Adipose tissue (tissue), 3 donors: ENCODE data around the gene DMBT1. TPM values are rescaled to one million over a fixed set of nuclear protein-coding genes. Genes with fewer than 3 reads are reported as not detected.

Source experiments
- H3K27ac ChIP-seq: one replicate; pipeline ENCODE4 v1.5.1; 2013; ENCODE audit warnings: low read depth, low read length
- WGBS, 3 donors: extraction: QIAGEN DNeasy Blood & Tissue Kit; methylation state at CpG; one replicate each; pipeline ENCODE4 v1.1.7; 2013; 5-methylcytosine and 5-hydroxymethylcytosine counted together
- polyA plus RNA-seq, 3 donors: library from polyadenylated mRNA; stranded (reverse); fragments of 200-250 nt; gene quantifications; one replicate each; pipeline ENCODE4 v1.2.3, GENCODE V29; 2013
- donor health status: healthy with polysubstance abuse.
- donor health status: Bipolar disorder and iron deficiency.
- donor health status: healthy.

DMBT1 gene
- polyA plus RNA-seq, 3 donors: 0.03 to 0.63 (median 0.11) TPM

DNA sequence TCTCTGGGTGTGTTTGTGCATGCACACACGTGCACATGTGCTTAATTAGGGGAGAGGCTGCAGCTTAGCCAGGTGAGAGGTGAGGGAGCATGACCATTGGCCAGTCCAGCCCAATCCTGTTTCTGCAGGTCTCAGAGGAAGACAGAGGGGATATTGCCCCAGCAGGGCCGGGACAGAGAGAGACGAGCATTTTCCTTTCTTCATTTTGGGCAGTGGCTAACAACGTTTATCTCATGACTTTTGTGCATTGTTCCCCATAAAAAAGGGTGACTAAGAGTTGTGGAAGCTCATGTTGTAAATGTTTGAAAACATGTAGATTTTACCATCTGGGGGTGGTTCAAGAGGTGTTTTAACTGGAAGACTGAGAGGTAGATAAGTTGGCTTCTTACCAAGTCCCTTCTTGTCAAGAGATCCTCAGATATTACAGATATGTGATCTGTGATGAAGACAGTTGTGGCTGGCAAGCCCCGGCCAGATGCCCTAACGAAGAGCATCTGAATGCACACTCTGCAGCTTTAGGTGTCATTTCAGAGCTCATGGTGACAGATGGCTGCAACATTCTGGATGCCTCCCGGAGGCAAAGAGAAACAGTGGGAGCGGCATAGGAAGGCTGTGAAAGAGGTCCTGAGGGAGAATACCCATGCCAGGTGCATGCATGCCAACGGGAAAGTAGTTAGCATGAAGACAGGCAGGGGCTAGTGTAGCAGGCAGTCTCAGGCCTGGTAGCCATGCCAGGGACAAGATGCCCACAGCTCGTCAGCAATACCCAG lies 16.7 kb upstream of the DMBT1 start:
- 77 to 87% (median 80%) methylated on average over 10 of the region's 10 CpGs for whole genome bisulfite sequencing, 3 donors
- H3K27ac ChIP-seq: no peak overlapping the region

DNA sequence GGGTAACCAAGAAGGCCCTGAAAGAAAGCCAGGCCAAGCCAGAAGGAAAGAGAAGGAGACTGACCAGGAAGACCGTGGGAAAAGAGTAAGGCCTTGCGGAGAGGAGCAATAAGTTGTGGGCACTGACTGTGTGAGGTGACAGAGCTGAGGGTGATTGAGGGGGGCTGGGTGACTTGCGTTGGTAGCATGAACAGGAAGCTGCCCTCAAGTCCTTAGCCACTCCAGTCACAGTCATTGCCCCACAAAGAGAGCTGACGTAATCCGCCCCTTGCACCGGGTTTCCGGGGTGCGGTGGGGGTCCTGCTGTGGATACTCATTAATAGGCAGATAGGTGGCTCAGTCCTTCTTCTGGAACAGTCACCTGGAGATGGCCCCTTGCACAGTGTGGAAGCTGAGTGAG lies 16.1 kb upstream of the DMBT1 start:
- 63 to 93% (median 76%) methylated on average over 8 of the region's 8 CpGs for WGBS, 3 donors
- no peak overlapping the region for H3K27ac ChIP-seq

DNA sequence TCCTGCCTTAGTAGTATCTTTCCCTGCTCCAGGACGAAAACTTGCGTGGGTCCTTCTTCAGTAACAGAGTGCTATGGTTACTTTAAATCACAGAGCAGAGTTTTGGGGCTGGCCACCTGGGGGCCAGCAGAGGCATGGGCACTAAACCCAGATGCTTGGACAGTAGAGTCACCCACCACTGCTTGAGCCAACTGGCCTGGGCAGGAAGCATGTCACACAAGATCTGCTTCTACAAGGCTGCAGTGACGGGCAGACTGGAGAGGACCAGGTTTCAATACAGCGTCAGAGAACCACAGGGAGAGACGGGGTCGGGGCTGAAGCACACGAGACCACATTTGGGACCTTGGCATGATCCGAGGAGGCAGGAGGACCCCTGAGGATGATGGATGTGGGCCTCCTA lies 14.3 kb upstream of the DMBT1 start:
- WGBS, 3 donors: 96 to 98% (median 97%) methylated on average over 8 of the region's 8 CpGs
- no peak overlapping the region for H3K27ac ChIP-seq

DNA sequence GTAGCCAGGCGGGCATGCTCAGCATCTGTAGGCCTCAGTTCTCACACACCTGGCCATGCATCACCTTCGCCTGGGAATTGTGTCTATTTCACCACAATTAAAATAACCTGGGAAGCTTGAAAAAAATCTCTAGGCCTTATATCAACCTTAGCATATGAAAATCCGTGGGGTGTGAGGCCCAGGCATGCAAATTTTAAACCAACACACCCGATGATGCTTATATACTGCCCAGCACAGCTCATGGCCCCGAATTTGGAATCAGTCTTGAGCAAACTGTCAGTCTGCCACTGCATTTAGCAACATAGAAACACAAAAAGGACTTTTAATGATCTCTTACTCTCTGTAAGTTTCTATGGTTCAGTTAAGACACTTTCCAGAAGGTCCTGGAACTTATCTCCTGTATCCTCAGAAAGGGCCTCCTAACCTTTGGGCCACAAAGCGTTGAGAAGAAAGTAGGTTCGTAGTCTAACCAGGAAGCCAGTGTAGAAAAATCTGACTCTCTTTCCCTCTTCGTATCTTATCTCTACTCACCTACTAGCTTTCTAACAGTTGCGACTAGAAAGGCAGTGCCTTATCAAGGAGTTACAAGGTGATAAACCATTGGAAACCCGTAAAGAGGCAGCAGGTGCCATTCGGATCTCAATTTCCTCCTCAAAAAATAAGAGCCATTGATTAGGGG lies 12.0 kb upstream of the DMBT1 start:
- 79 to 90% (median 88%) methylated on average over 11 of the region's 11 CpGs for WGBS, 3 donors
- H3K27ac ChIP-seq: no peak overlapping the region

DNA sequence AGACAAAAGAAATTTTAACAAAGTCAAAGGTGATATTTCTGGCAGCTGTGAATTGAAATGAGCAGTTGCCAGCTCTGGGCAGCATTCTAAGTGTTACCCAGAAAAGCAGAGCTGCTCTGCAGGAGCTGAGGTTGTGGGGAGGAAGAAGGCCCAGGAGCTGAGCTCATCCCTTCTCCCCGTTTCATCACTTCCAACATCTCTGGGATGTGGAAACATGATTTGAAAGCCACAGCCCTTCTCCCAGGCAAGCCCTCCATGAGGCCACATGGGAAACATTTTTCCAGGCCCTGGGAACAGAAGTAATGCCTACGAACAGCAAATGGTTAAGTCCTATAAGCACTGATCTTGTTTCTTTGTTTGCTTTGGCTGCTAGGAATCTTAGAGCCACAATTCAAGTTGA lies 10.9 kb upstream of the DMBT1 start:
- no peak overlapping the region for H3K27ac ChIP-seq
- 78 to 91% (median 89%) methylated on average over 2 of the region's 2 CpGs for WGBS, 3 donors

DNA sequence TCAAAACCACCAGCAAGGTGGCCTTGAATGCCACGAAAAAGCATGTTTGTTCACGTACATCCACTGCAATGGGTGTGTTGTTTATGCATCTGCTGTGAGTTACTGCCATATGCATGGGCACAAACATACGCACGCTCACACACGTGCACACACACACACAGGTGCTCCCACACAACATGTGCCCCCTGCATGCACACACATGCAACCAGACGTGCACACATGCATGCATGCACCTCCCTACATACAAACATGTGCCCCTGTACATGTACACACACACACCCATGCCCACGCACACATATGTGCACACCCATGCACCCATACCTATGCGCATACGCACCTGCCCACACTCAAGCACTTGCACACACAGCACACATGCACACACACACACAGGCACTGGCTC lies 10.1 kb upstream of the DMBT1 start:
- no peak overlapping the region for H3K27ac ChIP-seq
- whole genome bisulfite sequencing, 3 donors: 97 to 98% (median 97%) methylated on average over 9 of the region's 9 CpGs

DNA sequence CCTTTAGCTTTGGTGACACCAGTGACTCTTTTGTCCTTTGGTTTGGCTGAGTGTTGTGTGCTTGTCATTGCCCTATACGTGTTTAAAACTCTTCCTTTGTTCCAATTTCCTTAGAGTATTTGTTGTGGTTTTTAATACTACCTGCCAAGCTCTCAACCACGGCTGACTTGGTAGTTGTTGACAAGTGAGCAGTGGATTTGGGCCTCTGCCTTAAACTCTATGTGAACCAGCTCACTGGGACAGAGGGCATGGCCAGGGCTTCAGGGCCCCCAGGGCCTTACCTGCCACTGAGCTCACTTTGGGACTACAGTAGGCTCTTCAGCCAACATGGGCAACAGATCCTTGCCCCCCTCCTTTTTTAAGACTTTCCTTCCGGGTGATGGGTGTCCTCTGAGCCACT lies 9.6 kb upstream of the DMBT1 start:
- H3K27ac ChIP-seq: no peak overlapping the region
- WGBS, 3 donors: 49 to 78% (median 64%) methylated on average over 3 of the region's 3 CpGs

DNA sequence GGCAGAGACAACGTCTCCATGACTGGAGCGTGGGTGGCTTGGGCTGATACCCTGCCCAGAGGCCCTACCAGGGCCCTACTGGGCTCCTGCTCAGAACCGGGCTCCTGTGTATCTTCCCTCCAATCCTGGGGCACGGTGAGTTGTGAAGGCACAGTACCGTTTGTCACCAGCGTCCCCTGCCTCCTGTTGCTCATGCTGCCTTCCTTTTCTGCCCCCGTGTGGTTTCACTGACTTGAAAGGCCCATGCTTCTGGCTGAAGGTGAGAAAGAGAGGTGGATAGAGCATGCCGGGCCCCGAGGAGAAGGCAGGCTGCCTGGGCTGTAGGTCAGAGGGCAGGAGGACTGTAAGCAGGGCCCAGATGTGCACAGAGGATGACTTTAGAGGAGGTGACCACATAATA lies 9.1 kb upstream of the DMBT1 start:
- H3K27ac ChIP-seq: no peak overlapping the region
- 61 to 74% (median 62%) methylated on average over 9 of the region's 9 CpGs for WGBS, 3 donors

DNA sequence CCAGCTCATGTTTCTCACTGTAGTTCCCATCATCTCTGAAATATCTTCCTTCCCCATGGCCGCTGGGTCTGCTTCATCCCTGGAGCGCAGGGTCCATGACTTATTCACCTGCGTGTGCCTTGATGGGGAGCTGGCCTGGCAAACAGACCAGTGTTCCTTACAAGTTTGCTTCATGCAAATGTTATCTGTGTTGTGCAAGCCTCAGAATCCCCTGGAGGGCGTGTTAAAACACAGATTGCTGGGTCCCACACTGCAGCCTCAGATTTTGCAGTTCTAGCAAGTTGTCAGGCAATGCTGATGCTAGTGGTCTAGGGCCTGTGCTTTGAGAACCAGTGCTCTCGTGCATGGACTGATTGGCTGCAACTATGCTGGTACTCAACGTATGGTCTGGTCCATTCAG lies 7.2 kb upstream of the DMBT1 start:
- H3K27ac ChIP-seq: no peak overlapping the region
- 85 to 91% (median 90%) methylated on average over 6 of the region's 6 CpGs for WGBS, 3 donors

DNA sequence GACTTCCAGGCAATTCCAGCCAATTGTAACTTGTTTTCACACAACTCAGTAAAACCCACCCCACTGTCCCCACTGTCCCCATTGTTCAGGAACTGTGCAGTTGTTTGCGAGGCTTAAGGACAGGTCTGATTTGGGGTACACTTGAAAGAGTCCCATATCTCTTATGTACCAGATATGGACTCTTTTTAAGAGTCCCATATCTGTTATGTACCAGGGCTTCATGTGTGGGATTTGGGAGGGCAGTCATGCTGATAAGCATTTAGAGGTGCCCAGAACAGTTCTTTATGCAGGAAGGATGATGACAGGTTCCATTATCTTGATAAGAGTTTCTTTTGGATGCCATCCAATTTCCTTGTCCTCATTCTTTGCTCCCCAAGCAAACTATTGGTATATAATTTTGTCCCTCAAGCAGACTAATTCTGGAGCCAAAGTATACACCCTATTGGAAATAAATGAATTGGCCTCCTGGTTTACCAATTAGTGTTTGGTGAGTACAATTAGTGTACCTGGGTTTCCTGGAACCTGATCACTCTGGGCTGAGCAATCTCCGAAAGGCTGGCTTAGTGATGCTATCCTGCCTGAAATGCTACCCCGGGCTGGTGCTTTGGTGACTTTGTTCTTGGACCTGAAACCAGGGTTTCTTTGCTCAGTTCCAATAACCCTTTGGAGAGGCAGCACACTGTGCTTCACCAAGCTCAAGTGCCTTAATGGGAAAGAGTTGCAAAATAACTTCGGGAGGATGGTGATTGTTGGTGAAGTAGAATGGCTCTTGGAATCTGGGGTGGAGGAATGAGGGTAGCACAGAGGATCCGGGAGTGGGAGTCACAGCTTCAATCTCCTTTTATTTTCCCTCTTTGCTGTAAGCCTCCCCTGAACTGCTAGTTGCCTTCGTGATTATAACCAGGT lies 6.2 kb upstream of the DMBT1 start:
- H3K27ac ChIP-seq: no peak overlapping the region
- 85 to 94% (median 92%) methylated on average over 6 of the region's 6 CpGs for WGBS, 3 donors

DNA sequence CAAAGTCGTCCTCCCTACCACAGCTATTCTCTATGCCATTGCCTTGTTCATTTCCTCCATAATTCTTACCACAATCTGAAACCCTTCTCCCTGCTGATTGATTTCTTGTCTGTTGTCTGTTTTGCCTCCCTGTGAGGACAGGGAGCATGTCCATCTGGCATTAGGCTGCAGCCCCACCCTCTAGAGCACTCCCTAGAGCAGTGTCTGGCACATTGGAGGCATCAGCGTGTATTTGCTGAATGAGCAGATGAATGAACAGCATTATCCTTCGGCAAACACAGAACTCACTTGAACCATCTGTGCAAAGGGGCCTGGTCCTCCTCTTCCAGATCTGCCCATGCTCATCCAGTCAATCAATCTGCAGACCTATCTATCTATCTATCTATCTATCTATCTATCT lies 5.1 kb upstream of the DMBT1 start:
- no peak overlapping the region for H3K27ac ChIP-seq
- WGBS, 3 donors: 78 to 88% (median 83%) methylated on average over 3 of the region's 3 CpGs

DNA sequence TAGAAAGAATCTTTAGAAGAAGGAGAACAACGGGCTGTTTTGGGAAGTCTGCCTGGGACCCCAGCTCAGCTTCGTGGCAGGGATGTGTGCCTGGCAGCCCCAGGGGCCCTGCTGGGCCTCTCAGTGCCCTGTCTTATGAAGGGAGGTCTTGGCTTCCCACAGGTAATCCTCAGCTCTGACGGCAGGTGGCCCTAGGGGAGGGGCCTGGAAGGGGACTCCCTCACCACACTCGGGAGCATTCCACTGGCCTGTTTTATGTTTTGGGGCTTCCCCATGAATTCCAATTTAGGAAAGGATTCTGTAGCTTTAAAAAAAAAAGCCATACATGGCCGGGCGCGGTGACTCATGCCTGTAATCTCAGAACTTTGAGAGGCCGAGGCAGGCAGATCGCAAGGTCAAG lies 3.0 kb upstream of the DMBT1 start:
- 35 to 46% (median 44%) methylated on average over 9 of the region's 9 CpGs for WGBS, 3 donors
- H3K27ac ChIP-seq: no peak overlapping the region

DNA sequence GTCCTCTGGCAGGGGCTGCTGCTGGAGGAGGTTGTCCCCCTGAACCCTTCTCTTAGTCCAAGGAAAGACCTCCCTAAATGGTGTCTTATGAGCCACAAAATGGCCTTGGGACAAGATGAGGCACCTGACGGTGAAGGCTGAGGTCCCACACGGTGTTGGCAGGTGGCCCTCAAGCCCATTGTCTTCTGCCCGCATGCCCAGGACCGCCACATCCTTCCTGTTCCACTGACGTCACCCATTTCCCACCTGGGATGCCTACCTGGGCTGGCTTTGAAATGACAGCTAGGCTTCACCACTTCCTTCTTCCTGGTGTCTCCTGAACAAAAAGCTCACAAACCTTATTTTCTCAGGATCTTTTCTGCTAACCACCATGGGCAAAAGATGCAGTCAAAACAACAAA lies 2.1 kb upstream of the DMBT1 start:
- 53 to 70% (median 56%) methylated on average over 5 of the region's 5 CpGs for WGBS, 3 donors

DNA sequence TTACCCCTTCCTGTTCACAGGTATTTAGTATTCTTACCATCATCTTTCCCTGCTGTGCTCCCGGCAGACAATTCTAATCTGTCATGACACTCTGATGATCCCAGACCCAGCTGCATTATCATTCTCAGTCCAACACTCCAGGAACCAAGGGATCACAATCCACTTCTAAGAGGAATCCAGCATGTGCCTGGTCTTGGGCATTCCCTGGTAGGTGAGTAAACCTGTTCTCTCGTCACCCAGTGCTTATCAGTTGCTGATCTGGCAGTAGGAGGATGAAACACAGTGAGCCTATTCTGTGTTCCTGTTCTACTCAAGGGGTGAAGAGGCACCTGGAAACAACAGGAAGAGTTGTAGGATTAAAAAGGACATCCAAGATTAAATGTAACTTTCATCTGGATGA lies 1.3 kb upstream of the DMBT1 start:
- 66 to 70% (median 66%) methylated on average over 2 of the region's 2 CpGs for WGBS, 3 donors
- H3K27ac ChIP-seq: no peak overlapping the region

More for the DNA sequence above, 2.1 kb upstream of the DMBT1 start:
- H3K27ac ChIP-seq: no peak overlapping the region

DNA sequence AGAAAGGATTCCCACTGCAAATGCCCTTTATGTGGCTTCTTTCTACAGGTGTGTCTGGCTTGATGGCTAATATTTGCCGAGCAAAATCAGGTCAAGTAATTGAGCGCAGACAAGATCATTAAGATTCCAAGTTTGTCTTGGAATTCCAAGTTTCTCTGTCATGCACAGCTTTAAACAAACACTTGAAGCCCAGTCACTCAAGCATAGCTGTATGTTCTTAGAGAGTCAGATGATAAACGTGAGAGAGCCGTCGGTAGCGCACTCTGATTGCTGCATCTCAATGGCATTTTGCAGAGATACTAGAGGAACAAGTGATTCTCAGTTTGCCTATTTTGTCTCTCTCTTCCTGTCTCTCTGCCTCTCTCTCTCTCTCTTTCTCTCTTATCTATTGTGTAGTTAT lies 658 bp downstream of the DMBT1 start:
- WGBS, 3 donors: 62 to 74% (median 69%) methylated on average over 6 of the region's 6 CpGs
- H3K27ac ChIP-seq: no peak overlapping the region

DNA sequence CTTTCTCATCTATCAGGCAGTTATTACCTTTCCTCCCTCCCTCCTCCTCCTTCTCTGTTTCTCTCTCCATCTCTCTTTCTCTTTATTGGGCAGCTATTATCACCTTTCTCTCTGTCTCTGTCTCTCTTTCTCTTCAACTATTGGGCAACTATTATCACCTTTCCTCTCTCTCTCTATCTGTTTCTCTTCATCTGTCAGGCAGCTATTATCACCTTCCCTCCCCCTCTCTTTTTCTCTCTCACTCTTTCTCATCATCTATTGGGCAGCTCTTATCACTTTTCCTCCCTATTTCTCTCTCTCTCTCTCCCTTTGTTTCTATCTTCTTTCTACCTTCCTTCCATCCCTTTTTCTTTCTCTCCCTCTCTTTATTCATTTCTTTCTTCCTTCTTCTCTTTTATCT lies 1.2 kb downstream of the DMBT1 start:
- no peak overlapping the region for H3K27ac ChIP-seq

DNA sequence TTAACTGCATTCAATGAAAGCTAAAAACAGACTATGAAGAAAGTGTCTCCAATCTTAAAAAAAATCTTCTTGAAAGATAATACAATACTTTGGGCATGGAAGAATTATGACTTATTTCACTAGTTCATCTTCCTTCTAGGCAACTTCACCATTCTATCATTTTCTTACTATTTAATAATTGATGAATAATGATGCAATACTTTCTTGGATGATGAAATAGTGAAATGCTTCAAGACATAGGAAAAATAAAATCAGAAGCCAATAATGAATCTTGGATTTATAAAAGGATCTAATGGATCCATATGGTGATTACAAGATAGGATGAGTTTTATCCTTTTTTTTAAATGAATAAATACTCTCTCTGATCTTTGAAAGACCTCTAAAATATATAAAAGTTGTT lies 4.4 kb downstream of the DMBT1 start:
- H3K27ac ChIP-seq: no peak overlapping the region

DNA sequence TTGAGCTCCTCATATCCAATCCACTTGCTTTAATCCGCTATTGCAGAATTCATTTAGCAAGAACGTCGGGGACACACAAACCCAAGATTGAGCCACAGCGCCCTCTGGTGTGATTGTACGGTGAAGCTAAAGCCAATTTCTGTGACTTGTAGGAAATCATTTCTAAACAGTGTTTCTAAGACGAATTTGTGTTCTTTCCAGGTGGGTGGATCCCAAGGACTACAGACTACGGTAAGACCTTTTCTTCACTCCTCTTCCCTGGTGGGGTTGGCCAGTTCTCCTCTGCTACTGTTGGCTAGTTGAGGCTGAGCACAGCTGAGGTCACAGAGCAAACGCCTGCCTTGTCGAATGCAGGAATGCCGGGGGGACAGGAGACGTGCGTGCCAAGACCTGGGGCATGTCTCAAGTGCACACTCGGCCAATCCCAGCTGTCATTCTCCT lies 5.2 kb downstream of the DMBT1 start:
- WGBS, 3 donors: 11 to 18% (median 18%) methylated on average over 13 of the region's 13 CpGs
- no peak overlapping the region for H3K27ac ChIP-seq

DNA sequence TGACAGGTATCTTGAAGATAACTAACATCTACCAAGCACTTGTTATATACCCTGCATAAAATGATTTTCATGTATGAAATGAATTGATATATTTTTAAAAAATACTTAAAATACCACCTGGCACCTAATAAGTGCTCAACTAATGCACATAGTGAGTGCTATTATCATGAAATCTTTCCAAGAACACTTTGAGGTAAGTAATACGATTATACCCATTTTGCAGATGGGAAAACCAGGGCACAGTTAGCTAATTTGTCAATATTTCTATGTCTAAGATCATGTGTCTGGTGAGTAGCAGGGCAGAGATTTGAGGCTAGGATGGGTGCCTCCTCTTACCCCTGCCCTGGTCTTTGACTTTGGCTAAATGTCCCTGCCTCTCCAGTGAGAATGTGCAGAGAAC lies 6.1 kb downstream of the DMBT1 start:
- WGBS, 3 donors: 0 to 92% (median 91%) methylated on average over 1 of the region's 1 CpG
- H3K27ac ChIP-seq: no peak overlapping the region
